ENCODE data around the gene KCNJ6.
"Not testable (repeated sequence)": the region's sequence is repeated elsewhere in the genome, so short reads cannot be mapped to it uniquely, and the experiment has no call there.

KCNJ6 gene

GRCh38 chr21:37737996-37738395 is 178.3 kb downstream of the KCNJ6 start:
- Mint-ChIP-seq H3K27me3 (ENCODE audit: low read depth) (peaks cover 36% of the 10 kb centered on the region), H3K36me3 (ENCODE audit: low read depth) (no peaks in the 10 kb centered on the region), H3K27ac (no peak overlapping the region), H3K4me3 (no peak overlapping the region), H3K9me3 (no peaks in the 10 kb centered on the region), H3K4me1 (peaks cover 8% of the 10 kb centered on the region)
- no peak for TF ChIP-seq CTCF (IDR thresholded peaks at IDR 0.05; ENCODE audit: unreplicated experiment in 3 of 3)

GRCh38 chr21:37737507-37737906 is 178.8 kb downstream of the KCNJ6 start:
- Mint-ChIP-seq H3K4me1 (peaks cover 3% of the 10 kb centered on the region), H3K27me3 (ENCODE audit: low read depth) (peaks cover 36% of the 10 kb centered on the region), H3K36me3 (ENCODE audit: low read depth) (no peaks in the 10 kb centered on the region), H3K9me3 (no peaks in the 10 kb centered on the region), H3K27ac (no peak overlapping the region), H3K4me3 (no peak overlapping the region)
- TF ChIP-seq CTCF (IDR thresholded peaks at IDR 0.05; ENCODE audit: unreplicated experiment in 3 of 3), result no peak

- H3K36me3 Mint-ChIP-seq (ENCODE audit: low read depth), result no peaks in the 10 kb centered on the region
- H3K27me3 Mint-ChIP-seq (ENCODE audit: low read depth), result peaks cover 42% of the 10 kb centered on the region
- no peak for TF ChIP-seq CTCF (IDR thresholded peaks at IDR 0.05; ENCODE audit: unreplicated experiment in 3 of 3)
- H3K4me3 Mint-ChIP-seq, result no peak overlapping the region
- H3K27ac Mint-ChIP-seq, result no peak overlapping the region
- no peaks in the 10 kb centered on the region for H3K4me1 Mint-ChIP-seq
- H3K9me3 Mint-ChIP-seq, result no peaks in the 10 kb centered on the region
These were observed 181.4 kb downstream of the KCNJ6 start for GRCh38 chr21:37734846-37735245.

- Mint-ChIP-seq H3K36me3 (ENCODE audit: low read depth) (no peaks in the 10 kb centered on the region), H3K4me1 (no peaks in the 10 kb centered on the region), H3K27ac (no peak overlapping the region), H3K9me3 (no peaks in the 10 kb centered on the region), H3K4me3 (no peak overlapping the region), H3K27me3 (ENCODE audit: low read depth) (peaks cover 42% of the 10 kb centered on the region)
- TF ChIP-seq CTCF (IDR thresholded peaks at IDR 0.05; ENCODE audit: unreplicated experiment in 3 of 3), result no peak
These were observed 183.3 kb downstream of the KCNJ6 start for GRCh38 chr21:37732927-37733326.

GRCh38 chr21:37724201-37724600 is 192.1 kb downstream of the KCNJ6 start:
- Mint-ChIP-seq H3K4me3 (no peak overlapping the region), H3K9me3 (peaks cover 7% of the 10 kb centered on the region), H3K27ac (no peak overlapping the region), H3K4me1 (no peaks in the 10 kb centered on the region), H3K36me3 (ENCODE audit: low read depth) (no peaks in the 10 kb centered on the region), H3K27me3 (ENCODE audit: low read depth) (peaks cover 23% of the 10 kb centered on the region)
- TF ChIP-seq CTCF (IDR thresholded peaks at IDR 0.05; ENCODE audit: unreplicated experiment in 3 of 3), result no peak

GRCh38 chr21:37717534-37717933 is 198.7 kb downstream of the KCNJ6 start:
- Mint-ChIP-seq H3K27ac (no peak overlapping the region), H3K4me3 (no peak overlapping the region), H3K27me3 (ENCODE audit: low read depth) (peaks cover 22% of the 10 kb centered on the region), H3K9me3 (peaks cover 11% of the 10 kb centered on the region), H3K36me3 (ENCODE audit: low read depth) (no peaks in the 10 kb centered on the region), H3K4me1 (no peaks in the 10 kb centered on the region)
- no peak for TF ChIP-seq CTCF (IDR thresholded peaks at IDR 0.05; ENCODE audit: unreplicated experiment in 3 of 3)

- not testable (repeated sequence) for H3K4me3 Mint-ChIP-seq; H3K27me3 Mint-ChIP-seq (ENCODE audit: low read depth); H3K36me3 Mint-ChIP-seq (ENCODE audit: low read depth); H3K27ac Mint-ChIP-seq; H3K9me3 Mint-ChIP-seq
- H3K4me1 Mint-ChIP-seq, result peaks cover 39% of the 10 kb centered on the region
These were observed 203.7 kb downstream of the KCNJ6 start for GRCh38 chr21:37712569-37712934.
